PFSK-1 (cell line): ENCODE results near the gene ZFAND2A.

ENCODE experiments used
- POLR2AphosphoS5 ChIP-seq: IDR thresholded peaks from 2 replicates; pipeline ENCODE4 v1.6.1; 2012; ENCODE audit warnings: low read depth, mild to moderate bottlenecking, control low read depth, low read length, moderate library complexity
- SIN3A ChIP-seq: IDR thresholded peaks from 2 replicates; pipeline ENCODE4 v1.6.1; 2012; ENCODE audit warnings: mild to moderate bottlenecking, low read length, moderate library complexity, borderline replicate concordance; ENCODE audit not compliant: insufficient read depth
- TAF1 ChIP-seq: IDR thresholded peaks from 2 replicates; pipeline ENCODE4 v1.6.1; 2012; ENCODE audit warnings: low read length, control low read depth, borderline replicate concordance; ENCODE audit not compliant: insufficient read depth
- TF ChIP-seq, protein P1 (sequence below), 2 experiments: IDR thresholded peaks; 2 replicates each; pipeline versions ENCODE4 v1.6.1 to v1.8.0; 2011 to 2012; ENCODE audit warnings: low read depth in 2 of 2, low read length in 2 of 2, control low read depth in 1 of 2, inconsistent platforms in 1 of 2, mild to moderate bottlenecking in 1 of 2, moderate library complexity in 1 of 2; ENCODE audit not compliant: insufficient read depth in 1 of 2

DNA sequence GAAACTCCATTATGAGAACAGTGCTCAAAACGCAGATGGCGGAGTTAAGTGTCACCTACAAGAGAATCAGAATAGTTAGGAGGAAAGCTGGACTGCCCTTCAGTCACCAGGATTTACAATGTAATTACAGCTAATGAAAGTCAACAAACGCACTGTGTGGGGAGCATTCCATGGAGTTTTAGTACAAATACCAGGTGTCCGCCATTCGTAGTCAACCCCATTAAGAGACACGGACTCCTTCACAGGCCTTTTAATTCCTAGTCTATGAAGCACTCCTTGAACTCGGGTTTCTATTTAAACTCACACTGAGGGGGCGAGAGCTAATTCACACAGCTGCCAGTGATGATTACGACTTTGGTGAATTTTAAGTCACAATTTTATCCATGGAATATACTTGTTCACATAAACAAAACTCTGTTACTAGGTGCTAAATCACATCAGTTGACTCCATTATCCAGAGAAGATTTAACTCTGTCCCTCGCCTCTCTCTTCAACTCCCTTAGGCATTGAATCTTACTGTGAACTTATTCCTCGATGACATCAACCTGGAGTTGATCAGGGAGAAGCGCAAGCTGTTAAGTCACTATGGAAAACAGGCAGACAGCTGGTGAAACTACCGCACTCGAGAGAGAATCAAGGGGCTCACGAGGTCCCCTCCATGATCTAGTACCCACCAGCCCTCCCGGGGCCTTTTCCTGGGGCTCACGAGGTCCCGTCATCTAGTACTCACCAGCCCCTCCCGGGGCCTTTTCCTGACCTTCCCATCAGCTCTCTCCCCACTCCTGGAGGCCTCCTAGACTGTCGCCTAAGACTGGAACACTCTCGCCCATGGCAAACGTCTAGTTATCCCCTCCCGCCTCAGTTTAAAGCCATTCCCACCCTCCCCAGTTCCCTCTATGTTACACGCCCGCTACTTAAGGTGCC is 1.5 kb downstream of the ZFAND2A start:
- TF ChIP-seq POLR2AphosphoS5, result no peak
- no peak for TF ChIP-seq TAF1
- TF ChIP-seq SIN3A, result no peak
- TF ChIP-seq, protein P1, sequence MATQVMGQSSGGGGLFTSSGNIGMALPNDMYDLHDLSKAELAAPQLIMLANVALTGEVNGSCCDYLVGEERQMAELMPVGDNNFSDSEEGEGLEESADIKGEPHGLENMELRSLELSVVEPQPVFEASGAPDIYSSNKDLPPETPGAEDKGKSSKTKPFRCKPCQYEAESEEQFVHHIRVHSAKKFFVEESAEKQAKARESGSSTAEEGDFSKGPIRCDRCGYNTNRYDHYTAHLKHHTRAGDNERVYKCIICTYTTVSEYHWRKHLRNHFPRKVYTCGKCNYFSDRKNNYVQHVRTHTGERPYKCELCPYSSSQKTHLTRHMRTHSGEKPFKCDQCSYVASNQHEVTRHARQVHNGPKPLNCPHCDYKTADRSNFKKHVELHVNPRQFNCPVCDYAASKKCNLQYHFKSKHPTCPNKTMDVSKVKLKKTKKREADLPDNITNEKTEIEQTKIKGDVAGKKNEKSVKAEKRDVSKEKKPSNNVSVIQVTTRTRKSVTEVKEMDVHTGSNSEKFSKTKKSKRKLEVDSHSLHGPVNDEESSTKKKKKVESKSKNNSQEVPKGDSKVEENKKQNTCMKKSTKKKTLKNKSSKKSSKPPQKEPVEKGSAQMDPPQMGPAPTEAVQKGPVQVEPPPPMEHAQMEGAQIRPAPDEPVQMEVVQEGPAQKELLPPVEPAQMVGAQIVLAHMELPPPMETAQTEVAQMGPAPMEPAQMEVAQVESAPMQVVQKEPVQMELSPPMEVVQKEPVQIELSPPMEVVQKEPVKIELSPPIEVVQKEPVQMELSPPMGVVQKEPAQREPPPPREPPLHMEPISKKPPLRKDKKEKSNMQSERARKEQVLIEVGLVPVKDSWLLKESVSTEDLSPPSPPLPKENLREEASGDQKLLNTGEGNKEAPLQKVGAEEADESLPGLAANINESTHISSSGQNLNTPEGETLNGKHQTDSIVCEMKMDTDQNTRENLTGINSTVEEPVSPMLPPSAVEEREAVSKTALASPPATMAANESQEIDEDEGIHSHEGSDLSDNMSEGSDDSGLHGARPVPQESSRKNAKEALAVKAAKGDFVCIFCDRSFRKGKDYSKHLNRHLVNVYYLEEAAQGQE (IDR thresholded peaks at IDR 0.05; ENCODE audit: insufficient read depth in 1 of 2, low read depth in 2 of 2, low read length in 2 of 2), result no peak
